K562 (cell line): ENCODE data around the gene ZNF821. TPM values are rescaled to one million over a fixed set of nuclear protein-coding genes. Genes with fewer than 3 reads are reported as not detected.

ENCODE experiments used
- CBX1 ChIP-seq: sonication (generic); IDR thresholded peaks from 2 replicates; pipeline ENCODE4 v1.6.1; 2016; ENCODE audit warnings: antibody characterized with exemption, low read depth, mild to moderate bottlenecking
- GTF2B ChIP-seq: IDR thresholded peaks from 2 replicates; pipeline ENCODE4 v1.6.1; 2011; ENCODE audit not compliant: insufficient read length; ENCODE audit errors: extremely low read depth
- KDM5B ChIP-seq: fragments of 200-600 bp; sonication (generic); IDR thresholded peaks from 2 replicates; pipeline ENCODE4 v1.6.1; 2012; ENCODE audit warnings: low read depth, mild to moderate bottlenecking, moderate library complexity, low read length, control low read depth, inconsistent platforms; ENCODE audit not compliant: insufficient replicate concordance
- MBD2 ChIP-seq: sonication (generic); IDR thresholded peaks from 2 replicates; pipeline ENCODE4 v1.6.1; 2016; ENCODE audit warnings: low read depth, borderline replicate concordance
- MXD1 ChIP-seq: fragments of 250-450 bp; sonication (Bioruptor Pico); IDR thresholded peaks from 2 replicates; pipeline ENCODE4 v1.8.0; 2021; ENCODE audit warnings: borderline replicate concordance, mild to moderate bottlenecking, moderate library complexity; ENCODE audit not compliant: poor library complexity, severe bottlenecking
- PRDM10 ChIP-seq: fragments of 450-650 bp; IDR thresholded peaks from 2 replicates; pipeline ENCODE4 v1.6.1; 2018; ENCODE audit not compliant: partially characterized antibody
- ZFP30 ChIP-seq: fragments of 250-450 bp; sonication (Bioruptor Pico); IDR thresholded peaks from 2 replicates; pipeline ENCODE4 v1.8.0; 2022; ENCODE audit warnings: moderate library complexity, mild to moderate bottlenecking, inconsistent platforms, borderline replicate concordance
- ZHX1 ChIP-seq: fragments of 150-350 bp; conservative IDR thresholded peaks from 2 replicates; pipeline ENCODE4 v1.6.1; 2014; ENCODE audit warnings: low read length
- ZNF146 ChIP-seq: IDR thresholded peaks from one replicate; pipeline ENCODE4 v1.6.1; 2018; ENCODE audit warnings: missing compliant biosample characterization; ENCODE audit not compliant: unreplicated experiment
- ZNF280B ChIP-seq: fragments of 250-450 bp; sonication (Bioruptor Pico); IDR thresholded peaks from 2 replicates; pipeline ENCODE4 v1.5.1; 2021; ENCODE audit warnings: mild to moderate bottlenecking
- ZNF785 ChIP-seq: fragments of 250-450 bp; sonication (Bioruptor Pico); IDR thresholded peaks from 2 replicates; pipeline ENCODE4 v1.4.0; 2020; ENCODE audit warnings: mild to moderate bottlenecking
- polyA plus RNA-seq, 8 experiments: library from polyadenylated mRNA; depleted of rRNA in 4 of 8; stranded (reverse) in 5 of 8; unstranded in 3 of 8; fragments of >200 nt; fragmentation: Nextera tagmentation in 2 of 8; fragmentation: Illumina TruSeq in 1 of 8; extraction: Ambion mirVana in 2 of 8; extraction: Trizol in 1 of 8; gene quantifications; 2 replicates each; pipeline versions ENCODE4 v1.2.1 to v1.2.3, GENCODE V29; 2011 to 2014; ENCODE audit warnings: inconsistent platforms in 1 of 8, missing spikeins in 1 of 8
- total RNA-seq, 7 experiments: library from RNA; depleted of rRNA in 6 of 7; stranded (reverse); fragments of >200 nt in 6 of 7; fragmentation: Illumina TruSeq in 2 of 7; extraction: Trizol in 2 of 7; gene quantifications; 2 replicates each; pipeline versions ENCODE4 v1.2.1 to v1.2.3, GENCODE V29; 2011 to 2021; ENCODE audit warnings: low replicate concordance in 1 of 7
- TF ChIP-seq, protein P1 (sequence below): sonication (generic); formaldehyde crosslinking; IDR thresholded peaks from 2 replicates; pipeline ENCODE4 v1.8.1; 2023; ENCODE audit warnings: mild to moderate bottlenecking, missing genetic modification reagents, moderate library complexity
- TF ChIP-seq, protein P2 (sequence below): fragments of 450-650 bp; IDR thresholded peaks from 2 replicates; pipeline ENCODE4 v1.6.1; 2018; ENCODE audit warnings: mild to moderate bottlenecking, low read depth; ENCODE audit not compliant: partially characterized antibody

ZNF821 gene
- total and polyA plus RNA-seq, 9 of the 15 experiments (the other 6 are each of a cell fraction or from before 2014, with no cell fraction given): 0.38 to 5.6 (median 3.6) TPM

GRCh38 chr16:71894921-71895678 is 11.1 kb upstream of the ZNF821 start, which contains the start of gene IST1 (continued):
- TF ChIP-seq ZHX1 (peak; percentile 85; the same call in 1 of the 2 replicates), ZFP30 (CRISPR knock-in tag) (no peak), MXD1 (peak; percentile 18), ZNF280B (no peak), GTF2B (no peak), CBX1 (peak; percentile 74; the same call in 1 of the 2 replicates), KDM5B (peak; percentile 87), PRDM10 (peak; percentile 79), ZNF785 (CRISPR knock-in tag) (no peak), ZNF146 (no peak), MBD2 (peak; percentile 79)
- TF ChIP-seq, protein P1, sequence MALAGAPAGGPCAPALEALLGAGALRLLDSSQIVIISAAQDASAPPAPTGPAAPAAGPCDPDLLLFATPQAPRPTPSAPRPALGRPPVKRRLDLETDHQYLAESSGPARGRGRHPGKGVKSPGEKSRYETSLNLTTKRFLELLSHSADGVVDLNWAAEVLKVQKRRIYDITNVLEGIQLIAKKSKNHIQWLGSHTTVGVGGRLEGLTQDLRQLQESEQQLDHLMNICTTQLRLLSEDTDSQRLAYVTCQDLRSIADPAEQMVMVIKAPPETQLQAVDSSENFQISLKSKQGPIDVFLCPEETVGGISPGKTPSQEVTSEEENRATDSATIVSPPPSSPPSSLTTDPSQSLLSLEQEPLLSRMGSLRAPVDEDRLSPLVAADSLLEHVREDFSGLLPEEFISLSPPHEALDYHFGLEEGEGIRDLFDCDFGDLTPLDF (CRISPR knock-in tag): no peak
- TF ChIP-seq, protein P2, sequence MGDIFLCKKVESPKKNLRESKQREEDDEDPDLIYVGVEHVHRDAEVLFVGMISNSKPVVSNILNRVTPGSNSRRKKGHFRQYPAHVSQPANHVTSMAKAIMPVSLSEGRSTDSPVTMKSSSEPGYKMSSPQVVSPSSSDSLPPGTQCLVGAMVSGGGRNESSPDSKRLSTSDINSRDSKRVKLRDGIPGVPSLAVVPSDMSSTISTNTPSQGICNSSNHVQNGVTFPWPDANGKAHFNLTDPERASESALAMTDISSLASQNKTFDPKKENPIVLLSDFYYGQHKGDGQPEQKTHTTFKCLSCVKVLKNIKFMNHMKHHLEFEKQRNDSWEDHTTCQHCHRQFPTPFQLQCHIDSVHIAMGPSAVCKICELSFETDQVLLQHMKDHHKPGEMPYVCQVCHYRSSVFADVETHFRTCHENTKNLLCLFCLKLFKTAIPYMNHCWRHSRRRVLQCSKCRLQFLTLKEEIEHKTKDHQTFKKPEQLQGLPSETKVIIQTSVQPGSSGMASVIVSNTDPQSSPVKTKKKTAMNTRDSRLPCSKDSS: no peak
